OCI-LY1 (cell line): ENCODE data around the gene ADAMTS17.

ENCODE experiments used
- H2AFZ ChIP-seq: fragments of 200-600 bp; sonication (generic), shearing (Covaris generic); 2 replicates; pipeline ENCODE4 v1.6.0; 2014; ENCODE audit warnings: antibody characterized with exemption, mild to moderate bottlenecking, low read length
- H3F3A ChIP-seq: fragments of 200-600 bp; sonication (generic), shearing (Covaris generic); 2 replicates; pipeline ENCODE4 v1.6.0; 2014; ENCODE audit warnings: mild to moderate bottlenecking, antibody characterized with exemption, low read length, moderate library complexity; ENCODE audit not compliant: insufficient read depth
- H3K27ac ChIP-seq: fragments of 200-600 bp; sonication (generic); 2 replicates; pipeline ENCODE4 v1.5.1; 2014; ENCODE audit warnings: low read length, mixed run types, mild to moderate bottlenecking, low read depth; ENCODE audit not compliant: poor library complexity, severe bottlenecking
- H3K27me3 ChIP-seq: fragments of 200-600 bp; sonication (generic); 2 replicates; pipeline ENCODE4 v1.6.0; 2014; ENCODE audit warnings: antibody characterized with exemption, mild to moderate bottlenecking, low read length, moderate library complexity; ENCODE audit not compliant: insufficient read depth
- H3K36me3 ChIP-seq: fragments of 200-600 bp; sonication (generic); 2 replicates; pipeline ENCODE4 v1.6.1; 2014; ENCODE audit warnings: mild to moderate bottlenecking, antibody characterized with exemption, low read length, moderate library complexity, mixed read lengths; ENCODE audit not compliant: insufficient read depth
- H3K4me1 ChIP-seq: fragments of 200-600 bp; sonication (generic); 2 replicates; pipeline ENCODE4 v1.5.1; 2014; ENCODE audit warnings: mild to moderate bottlenecking, low read length, moderate library complexity; ENCODE audit not compliant: insufficient read depth, severe bottlenecking
- H3K4me2 ChIP-seq: fragments of 200-600 bp; sonication (generic), shearing (Covaris generic); 2 replicates; pipeline ENCODE4 v1.6.1; 2014; ENCODE audit warnings: low read length
- H3K4me3 ChIP-seq: fragments of 200-600 bp; sonication (generic); 2 replicates; pipeline ENCODE4 v1.5.1; 2014; ENCODE audit warnings: low read length, low read depth, mild to moderate bottlenecking, mixed read lengths; ENCODE audit not compliant: poor library complexity, severe bottlenecking
- H3K79me2 ChIP-seq: fragments of 200-600 bp; shearing (Covaris generic); 2 replicates; pipeline ENCODE4 v1.6.1; 2016; ENCODE audit warnings: mixed run types, low read length, mixed read lengths; ENCODE audit not compliant: insufficient read depth
- H3K9ac ChIP-seq: fragments of 200-600 bp; sonication (generic), shearing (Covaris generic); 2 replicates; pipeline ENCODE4 v1.6.1; 2014; ENCODE audit warnings: mild to moderate bottlenecking, low read length, mixed read lengths
- H3K9me2 ChIP-seq: fragments of 200-600 bp; sonication (generic), shearing (Covaris generic); 2 replicates; pipeline ENCODE4 v1.6.1; 2014; ENCODE audit warnings: low read depth, mild to moderate bottlenecking, low read length, mixed read lengths
- H3K9me3 ChIP-seq: fragments of 200-600 bp; shearing (Covaris generic); 2 replicates; pipeline ENCODE4 v1.6.1; 2014; ENCODE audit warnings: low read length, mixed read lengths
- H4K20me1 ChIP-seq: fragments of 200-600 bp; sonication (generic), shearing (Covaris generic); 2 replicates; pipeline ENCODE4 v1.6.0; 2016; ENCODE audit warnings: mild to moderate bottlenecking, low read length; ENCODE audit not compliant: insufficient read depth
- CTCF ChIP-seq: fragments of 200-600 bp; sonication (generic), shearing (Covaris generic); IDR thresholded peaks from 2 replicates; pipeline ENCODE4 v1.5.1; 2017; ENCODE audit warnings: mild to moderate bottlenecking, antibody characterized with exemption, low read length, moderate library complexity, mixed read lengths
- EZH2 ChIP-seq: fragments of 200-600 bp; sonication (generic), shearing (Covaris generic); IDR thresholded peaks from 2 replicates; pipeline ENCODE4 v1.8.0; 2017; ENCODE audit warnings: borderline replicate concordance, mixed run types, mild to moderate bottlenecking, antibody characterized with exemption, low read length, moderate library complexity, mixed read lengths

Gene ADAMTS17

GRCh38 chr15:100118546-100118945, 223.2 kb downstream of the ADAMTS17 start:
- no peaks in the 10 kb centered on the region for H3K79me2 ChIP-seq
- 0 out of 2 replicates have a peak, but pooled peaks cover 3% of the 10 kb centered on the region for H3K9me3 ChIP-seq
- H3K4me1 ChIP-seq = no peaks in the 10 kb centered on the region
- H3K4me3 ChIP-seq = no peak overlapping the region
- no peak overlapping the region for H2AFZ ChIP-seq
- no peak for TF ChIP-seq CTCF
- TF ChIP-seq EZH2 = no peak
- H3K27me3 ChIP-seq = no peaks in the 10 kb centered on the region; the same call in 1 of the 2 replicates
- H3F3A ChIP-seq = no peaks in the 10 kb centered on the region
- no peak overlapping the region for H3K9ac ChIP-seq
- no peaks in the 10 kb centered on the region for H4K20me1 ChIP-seq
- no peak overlapping the region for H3K27ac ChIP-seq
- H3K4me2 ChIP-seq = no peak overlapping the region
- no peaks in the 10 kb centered on the region for H3K36me3 ChIP-seq
- H3K9me2 ChIP-seq = no peaks in the 10 kb centered on the region

DNA sequence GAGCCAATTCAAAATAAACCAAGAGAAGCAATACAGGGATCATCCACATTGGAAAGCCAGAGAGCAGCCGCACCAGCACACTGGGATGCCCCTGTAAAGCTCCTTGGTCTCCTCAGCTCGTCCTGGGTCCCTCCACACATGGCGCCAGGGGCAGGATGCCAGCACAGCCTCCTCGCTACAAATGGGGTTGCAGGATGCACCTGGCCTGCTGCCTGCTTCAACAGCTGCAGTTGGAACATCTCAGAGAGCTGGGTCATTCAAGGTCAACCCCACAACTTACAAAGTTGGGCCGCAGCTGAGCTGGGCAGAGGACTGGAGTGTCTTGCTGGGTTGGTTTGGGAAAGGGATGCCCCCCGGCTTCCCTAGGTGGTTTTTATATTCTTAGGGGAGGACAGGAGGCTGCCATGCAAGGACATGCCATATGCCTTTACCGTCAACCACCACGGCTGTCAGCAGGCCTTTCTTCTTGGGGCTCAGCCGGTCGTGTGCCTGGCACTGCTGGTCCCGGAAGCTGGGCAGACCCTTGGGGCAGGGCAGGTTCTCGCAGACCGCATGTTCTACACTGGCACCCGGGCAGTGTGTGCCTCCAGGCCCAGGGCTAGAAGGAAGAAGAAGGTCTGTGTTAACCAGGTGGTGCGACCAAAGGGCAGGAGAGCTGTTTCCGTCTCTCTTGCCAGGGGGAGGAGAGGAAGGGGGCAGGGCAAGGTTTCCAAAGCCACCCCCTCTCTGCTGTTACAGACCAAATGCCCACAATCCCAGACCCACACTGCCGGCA, 225.2 kb downstream of the ADAMTS17 start:
- Histone ChIP-seq H3F3A (no peaks in the 10 kb centered on the region), H3K27ac (no peak overlapping the region), H4K20me1 (no peaks in the 10 kb centered on the region), H3K9ac (no peak overlapping the region), H3K36me3 (no peaks in the 10 kb centered on the region), H3K4me2 (no peak overlapping the region), H3K9me2 (no peaks in the 10 kb centered on the region), H2AFZ (no peak overlapping the region), H3K79me2 (no peaks in the 10 kb centered on the region), H3K4me3 (no peak overlapping the region), H3K4me1 (peaks cover 1% of the 10 kb centered on the region), H3K27me3 (no peaks in the 10 kb centered on the region; the same call in 1 of the 2 replicates), H3K9me3 (0 out of 2 replicates have a peak, but pooled peaks cover 3% of the 10 kb centered on the region)
- TF ChIP-seq CTCF = no peak
- no peak for TF ChIP-seq EZH2

DNA sequence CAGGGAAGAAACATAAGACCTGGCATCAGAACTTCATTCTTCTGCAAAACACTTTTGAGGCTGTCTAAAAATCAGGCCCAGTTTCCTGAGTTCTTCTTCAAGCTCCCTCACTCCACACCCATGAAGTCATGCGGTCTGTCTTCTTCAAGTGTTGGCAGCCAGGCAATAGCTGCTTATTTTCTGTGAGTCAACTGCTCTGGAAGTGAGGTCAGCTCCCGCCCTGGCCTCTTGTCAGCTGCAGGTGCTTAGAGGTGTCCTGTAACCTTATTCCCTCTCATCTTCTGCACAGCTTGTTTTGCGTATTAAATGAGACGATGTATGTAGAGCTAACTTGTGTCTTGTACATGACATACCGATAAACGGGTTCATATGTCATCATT, 226.1 kb downstream of the ADAMTS17 start:
- no peaks in the 10 kb centered on the region for H3K27me3 ChIP-seq
- H4K20me1 ChIP-seq = no peaks in the 10 kb centered on the region
- no peak overlapping the region for H2AFZ ChIP-seq
- TF ChIP-seq EZH2 (no peak), CTCF (no peak)
- peaks cover 4% of the 10 kb centered on the region for H3K4me1 ChIP-seq
- no peaks in the 10 kb centered on the region for H3K79me2 ChIP-seq
- H3K27ac ChIP-seq = no peak overlapping the region
- H3K9me2 ChIP-seq = no peaks in the 10 kb centered on the region
- H3K9ac ChIP-seq = no peak overlapping the region
- no peaks in the 10 kb centered on the region for H3F3A ChIP-seq
- no peaks in the 10 kb centered on the region for H3K9me3 ChIP-seq
- H3K4me2 ChIP-seq = no peak overlapping the region
- no peak overlapping the region for H3K4me3 ChIP-seq
- no peaks in the 10 kb centered on the region for H3K36me3 ChIP-seq
